ENCODE results near the gene IGSF23. TPM values are rescaled to one million over a fixed set of nuclear protein-coding genes. Genes with fewer than 3 reads are reported as not detected.

Gene IGSF23
- total RNA-seq, 4 donors from 2014 or later: not detected

- ATAC-seq (ENCODE audit: low FRiP score) (peak; percentile 88), DNase-seq (ENCODE audit: low spot score) (peak; percentile 32)
- TF ChIP-seq CTCF (IDR thresholded peaks at IDR 0.05): no peak
Measured at GRCh38 chr19:44643605-44644401, 30.4 kb downstream of the IGSF23 start, which contains the start of gene PVR. PVR (plus strand) TSS chr19:44643910; CDS start chr19:44644097, 187 bp downstream.

- no peak for TF ChIP-seq CTCF (IDR thresholded peaks at IDR 0.05)
- ATAC-seq (ENCODE audit: low FRiP score) (peak; percentile 61), DNase-seq (ENCODE audit: low spot score) (no peak)
Measured at GRCh38 chr19:44644402-44645016, 31.1 kb downstream of the IGSF23 start.

- DNase-seq (ENCODE audit: low spot score) (no peak), ATAC-seq (ENCODE audit: low FRiP score) (no peak)
- TF ChIP-seq CTCF (IDR thresholded peaks at IDR 0.05): no peak
Measured at GRCh38 chr19:44645407-44646048, 32.2 kb downstream of the IGSF23 start.

- TF ChIP-seq CTCF (IDR thresholded peaks at IDR 0.05): no peak
- no peak for DNase-seq (ENCODE audit: low spot score)
Measured at GRCh38 chr19:44646049-44646416, 32.7 kb downstream of the IGSF23 start.

GRCh38 chr19:44647144-44647543 lies 33.8 kb downstream of the IGSF23 start:
- DNase-seq (ENCODE audit: low spot score) (no peak), ATAC-seq (ENCODE audit: low FRiP score) (no peak)
- TF ChIP-seq CTCF (IDR thresholded peaks at IDR 0.05): no peak

More at GRCh38 chr19:44646049-44646416, 32.7 kb downstream of the IGSF23 start:
- no peak for ATAC-seq (ENCODE audit: low FRiP score)

GRCh38 chr19:44648631-44649251 lies 35.4 kb downstream of the IGSF23 start:
- TF ChIP-seq CTCF (IDR thresholded peaks at IDR 0.05): no peak
- no peak for DNase-seq (ENCODE audit: low spot score)
- peak; percentile 4 for ATAC-seq (ENCODE audit: low FRiP score)

All from omental fat pad (tissue), 4 donors.